Hindlimb muscle (tissue), 1 donor: ENCODE results near the gene TIMP3. TPM values are rescaled to one million over a fixed set of nuclear protein-coding genes. Genes with fewer than 3 reads are reported as not detected.

Source experiments
- DNase-seq: peaks from one replicate; pipeline ENCODE4 v3.0.0-alpha.2; 2013
- polyA plus RNA-seq: library from polyadenylated mRNA; unstranded; fragments of 120-200 nt; gene quantifications from one replicate; pipeline ENCODE4 v1.2.1, GENCODE V29; 2013; ENCODE audit not compliant: insufficient read length

The TIMP3 gene
- polyA plus RNA-seq, 1 donor: 127 TPM

- no peak for DNase-seq
Observed at GRCh38 chr22:32887324-32887980, 85.9 kb downstream of the TIMP3 start.

DNA sequence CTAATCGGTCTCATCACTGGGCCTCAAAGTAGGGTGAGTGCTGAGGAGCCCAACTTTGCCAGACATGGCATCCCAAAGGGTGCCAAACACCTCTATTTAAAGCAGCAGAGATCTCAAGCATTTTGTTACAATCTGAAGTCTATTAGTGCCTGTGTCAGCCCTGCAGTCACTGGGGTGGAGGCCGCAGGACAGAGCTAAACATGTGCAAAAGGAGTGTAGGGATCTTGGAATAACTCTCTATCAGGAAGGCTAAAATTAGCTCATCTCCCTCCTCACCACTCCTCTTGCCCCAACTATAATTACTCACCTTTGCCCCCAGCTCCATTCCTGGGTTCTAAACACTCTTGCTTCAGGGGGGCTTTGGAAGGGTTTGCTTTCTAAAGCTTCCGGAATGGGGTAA lies 87.5 kb downstream of the TIMP3 start:
- DNase-seq: no peak

DNA sequence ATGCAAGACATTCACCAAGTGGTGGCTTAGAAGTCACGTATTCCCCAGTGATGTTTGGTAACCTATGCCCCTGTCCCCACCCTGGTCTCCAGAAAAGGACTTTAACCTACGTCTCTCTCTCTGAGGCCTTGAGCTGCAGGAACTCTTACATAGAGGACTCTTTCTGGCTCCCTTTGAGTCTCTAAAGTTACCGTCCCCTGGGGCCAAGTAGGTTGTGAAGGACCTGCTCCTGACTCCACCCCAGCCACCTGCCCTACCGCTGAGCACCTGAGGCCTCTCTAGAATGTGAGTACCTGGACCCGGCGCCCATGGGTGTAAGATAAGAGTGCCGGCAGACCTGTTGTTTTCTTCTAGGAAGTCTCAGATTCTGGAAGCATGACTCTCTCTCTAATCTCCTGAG lies 95.4 kb downstream of the TIMP3 start:
- DNase-seq: no peak

- DNase-seq: no peak
Observed at GRCh38 chr22:32897400-32897799, 95.9 kb downstream of the TIMP3 start.

DNA sequence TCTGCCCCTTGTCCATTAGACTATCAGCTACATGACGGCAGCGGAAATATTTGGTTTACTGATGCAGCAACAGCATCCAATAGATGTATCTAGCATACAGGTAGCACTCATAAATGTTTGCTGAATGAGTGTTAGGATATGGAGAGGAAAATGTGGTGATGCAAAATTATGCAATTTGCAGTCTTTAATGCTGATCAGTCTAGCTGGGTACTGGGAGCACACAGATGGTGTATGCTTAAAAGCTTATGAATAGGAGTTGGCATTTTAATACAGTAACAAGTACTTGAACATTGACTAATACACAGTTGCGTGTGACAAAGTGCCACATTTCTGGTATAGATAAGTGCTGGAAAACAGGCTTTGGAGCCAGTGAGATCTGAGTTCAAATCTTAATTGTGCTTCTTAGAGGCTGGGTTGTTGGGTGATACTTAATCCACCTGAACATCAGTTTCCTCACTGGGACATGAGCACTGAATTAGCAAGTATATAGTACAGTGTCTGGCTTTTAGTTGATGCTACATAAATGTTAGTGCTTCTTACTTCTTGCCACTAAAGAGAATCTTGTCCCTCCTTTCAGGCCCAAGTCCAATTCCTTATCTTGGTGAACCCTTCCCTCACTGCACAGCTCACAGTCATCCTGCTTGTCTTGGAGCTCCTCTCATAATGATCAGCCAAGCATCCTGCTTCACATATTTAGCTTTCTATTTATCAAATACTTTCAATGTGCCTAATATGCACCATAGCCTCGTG lies 99.6 kb downstream of the TIMP3 start:
- DNase-seq: no peak

- no peak for DNase-seq
Observed at GRCh38 chr22:32901925-32902324, 100.4 kb downstream of the TIMP3 start.

- DNase-seq: no peak
Observed at GRCh38 chr22:32903507-32903906, 102.0 kb downstream of the TIMP3 start.

DNA sequence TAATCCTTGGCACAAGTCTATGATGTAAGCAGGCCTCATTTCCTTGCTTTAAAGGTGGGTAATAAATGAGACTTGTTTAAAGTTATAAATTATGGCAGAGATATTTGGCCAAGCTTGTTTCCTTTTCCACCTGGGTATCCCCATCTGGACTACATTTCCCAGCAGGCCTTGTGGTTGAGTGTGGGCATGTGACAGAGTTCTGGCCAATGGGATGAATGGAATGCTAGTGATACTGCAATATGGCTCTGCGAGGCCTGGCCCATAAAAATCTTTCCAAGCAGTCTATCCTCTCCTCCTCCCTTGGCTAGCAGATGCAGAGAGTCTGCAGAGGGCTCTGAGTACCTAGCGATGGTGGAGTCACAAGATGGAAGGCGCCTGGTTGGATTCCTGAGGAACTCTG lies 102.5 kb downstream of the TIMP3 start:
- DNase-seq: no peak

DNA sequence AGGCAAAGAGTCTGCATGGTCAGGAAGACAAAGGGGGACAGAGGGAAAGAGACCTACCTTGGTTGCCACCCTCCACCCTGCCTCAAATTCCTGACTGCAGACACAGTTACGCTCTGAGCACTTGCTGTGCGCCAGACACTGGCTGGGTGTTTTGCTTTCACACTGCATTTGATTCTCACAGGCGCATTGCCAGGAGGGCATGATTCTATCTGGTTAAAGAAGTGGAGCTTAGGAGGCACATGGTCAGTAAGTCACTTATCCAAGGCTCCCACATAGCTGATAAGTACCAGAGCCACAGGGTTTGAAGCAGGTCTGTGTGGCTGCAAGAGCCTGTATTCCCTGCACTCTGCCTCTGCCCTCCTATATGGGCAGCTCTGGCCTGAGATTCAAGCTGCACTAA lies 103.9 kb downstream of the TIMP3 start:
- DNase-seq: no peak

GRCh38 chr22:32909581-32910428 lies 108.3 kb downstream of the TIMP3 start:
- no peak for DNase-seq

DNA sequence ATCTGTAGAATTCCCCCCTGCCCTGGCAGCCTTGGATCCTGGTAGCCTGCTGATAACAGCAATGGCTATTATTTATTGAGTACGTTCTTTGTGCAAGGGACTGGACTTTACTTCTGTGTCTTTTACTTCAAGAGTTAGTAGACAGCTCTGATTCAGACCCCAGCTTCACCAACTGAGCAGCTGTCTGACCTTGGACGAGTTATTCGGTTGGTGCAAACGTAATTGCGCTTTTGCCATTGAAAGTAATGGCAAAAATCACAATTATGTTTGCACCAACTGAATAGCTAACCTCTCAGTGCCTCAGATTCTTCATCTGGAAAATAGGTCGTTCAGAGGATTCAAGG lies 108.9 kb downstream of the TIMP3 start:
- DNase-seq: no peak

- DNase-seq: no peak
Observed at GRCh38 chr22:32911503-32911902, 110.0 kb downstream of the TIMP3 start.
